Stimulated activated naive CD8-positive, alpha-beta T cell treated with anti-CD3 and anti-CD28 coated beads, Interleukin-15, amount 100 ng/mL, for 72 hours (primary cell): ENCODE results near the gene C5orf63.
A peak's percentile ranks its signal among the peaks of the same experiment; 100 is the strongest.

Experiments used
- ATAC-seq: fragments of 150-1000 bp; cut with Tn5 transposase; 2 replicates; pipeline ENCODE4 v1.10.0; 2021; ENCODE audit warnings: mild to moderate bottlenecking, moderate library complexity
- DNase-seq, 2 donors: peaks; one replicate each; pipeline ENCODE4 v3.0.0; 2021 to 2022
- H3K27ac Mint-ChIP-seq, 2 donors: one replicate each; pipeline ENCODE4 v1.8.0; 2022; ENCODE audit warnings: mild to moderate bottlenecking in 2 of 2, mixed read lengths in 2 of 2, moderate library complexity in 2 of 2
- H3K27me3 Mint-ChIP-seq: one replicate; pipeline ENCODE4 v1.8.0; 2022; ENCODE audit warnings: mixed read lengths
- H3K4me1 Mint-ChIP-seq: one replicate; pipeline ENCODE4 v1.8.0; 2022; ENCODE audit warnings: mild to moderate bottlenecking, mixed read lengths
- H3K4me3 Mint-ChIP-seq, 2 donors: one replicate each; pipeline ENCODE4 v1.8.0; 2022; ENCODE audit warnings: mild to moderate bottlenecking in 2 of 2, mixed read lengths in 2 of 2, moderate library complexity in 1 of 2
- H3K9me3 Mint-ChIP-seq, 2 donors: one replicate each; pipeline ENCODE4 v1.8.0; 2022; ENCODE audit warnings: mixed read lengths in 2 of 2

C5orf63 gene

GRCh38 chr5:127085371-127085770 is 12.1 kb upstream of the C5orf63 start:
- no peaks in the 10 kb centered on the region for H3K27me3 Mint-ChIP-seq
- no peaks in the 10 kb centered on the region for H3K9me3 Mint-ChIP-seq
- no peak overlapping the region for H3K27ac Mint-ChIP-seq
- ATAC-seq (no peak), DNase-seq (no peak)
- peaks cover 5% of the 10 kb centered on the region for H3K4me1 Mint-ChIP-seq
- H3K4me3 Mint-ChIP-seq, result no peak overlapping the region

- no peak overlapping the region for H3K4me3 Mint-ChIP-seq
- H3K4me1 Mint-ChIP-seq, result peaks cover 5% of the 10 kb centered on the region
- H3K9me3 Mint-ChIP-seq, result no peaks in the 10 kb centered on the region
- no peaks in the 10 kb centered on the region for H3K27me3 Mint-ChIP-seq
- DNase-seq, result no peak
- H3K27ac Mint-ChIP-seq, result no peak overlapping the region
- no peak for ATAC-seq
Measured at GRCh38 chr5:127084656-127085055, 11.4 kb upstream of the C5orf63 start.

DNA sequence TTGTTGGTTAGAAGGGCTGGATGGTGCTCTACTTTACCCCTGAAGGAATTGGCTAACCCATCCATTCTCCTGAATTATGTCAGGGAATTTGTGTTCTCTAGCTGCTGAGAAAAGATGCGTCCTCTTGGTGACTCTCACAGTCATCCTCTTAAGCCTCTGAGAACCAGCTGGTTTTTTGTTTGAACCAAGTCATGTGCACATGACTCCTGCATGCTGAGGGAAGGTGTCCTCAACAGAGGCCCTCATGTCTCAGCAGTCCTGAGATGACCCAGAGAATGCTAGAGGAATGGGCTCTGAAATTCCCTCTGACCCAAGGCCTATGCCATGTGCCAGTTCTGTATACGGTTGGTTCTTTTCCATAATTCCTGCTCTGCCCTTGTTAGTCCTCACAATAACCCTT is 10.4 kb upstream of the C5orf63 start:
- ATAC-seq, result no peak
- Mint-ChIP-seq H3K9me3 (no peaks in the 10 kb centered on the region), H3K4me3 (no peak overlapping the region), H3K27ac (no peak overlapping the region), H3K4me1 (no peaks in the 10 kb centered on the region), H3K27me3 (no peaks in the 10 kb centered on the region)
- no peak for DNase-seq

GRCh38 chr5:127079994-127080491 is 6.7 kb upstream of the C5orf63 start:
- DNase-seq (no peak), ATAC-seq (no peak)
- no peaks in the 10 kb centered on the region for H3K9me3 Mint-ChIP-seq
- H3K27ac Mint-ChIP-seq, result no peak overlapping the region
- no peak overlapping the region for H3K4me3 Mint-ChIP-seq
- no peaks in the 10 kb centered on the region for H3K4me1 Mint-ChIP-seq
- no peaks in the 10 kb centered on the region for H3K27me3 Mint-ChIP-seq

GRCh38 chr5:127077366-127077765 is 4.1 kb upstream of the C5orf63 start:
- H3K9me3 Mint-ChIP-seq, result peaks cover 7 to 9% of the 10 kb centered on the region in 2 donors
- no peaks in the 10 kb centered on the region for H3K27me3 Mint-ChIP-seq
- ATAC-seq, result no peak
- H3K27ac Mint-ChIP-seq, result peak overlapping the region in 1 of 2 donors; percentile 8
- H3K4me1 Mint-ChIP-seq, result peaks cover 11% of the 10 kb centered on the region
- H3K4me3 Mint-ChIP-seq, result no peak overlapping the region
- DNase-seq, result no peak

DNA sequence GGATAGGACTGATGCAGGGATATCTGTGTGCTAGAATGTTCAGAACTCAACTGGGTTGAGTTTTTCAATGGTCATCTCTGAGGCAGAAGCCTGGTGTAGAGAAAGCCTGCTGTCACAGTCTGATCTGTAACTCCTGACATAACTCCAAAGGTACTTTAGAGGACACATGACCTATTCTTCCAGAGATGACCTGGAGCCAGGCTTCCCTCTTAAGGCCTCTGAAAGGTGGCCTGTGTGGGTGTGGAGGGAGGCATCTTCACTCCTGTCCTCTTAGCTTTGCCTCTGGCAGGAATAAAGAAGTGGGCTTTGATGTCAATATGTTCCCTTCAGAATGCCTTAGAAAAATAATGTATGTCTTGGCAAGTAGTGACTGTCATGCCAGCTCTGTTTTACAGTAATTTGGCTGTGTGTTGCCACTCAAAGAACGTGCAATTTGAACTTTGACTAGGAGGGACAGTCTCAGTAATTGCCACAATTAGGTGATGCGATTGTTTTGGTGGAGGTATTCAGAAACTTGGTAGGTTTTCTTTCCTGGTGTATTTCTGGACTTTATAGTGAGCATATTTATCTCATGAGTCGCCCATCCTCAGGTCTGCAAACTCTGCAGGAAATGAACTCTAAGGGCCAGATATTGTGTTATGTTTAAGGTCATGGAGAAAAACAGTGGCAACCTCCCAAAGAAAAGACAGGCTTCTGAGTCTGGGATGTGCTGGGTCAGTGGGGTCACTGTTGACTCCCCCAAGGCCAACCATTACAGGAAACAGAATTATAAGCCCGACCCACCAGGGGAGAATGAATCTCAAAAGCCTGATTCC is 3.2 kb upstream of the C5orf63 start:
- H3K27ac Mint-ChIP-seq, result no peak overlapping the region
- DNase-seq, result no peak
- H3K27me3 Mint-ChIP-seq, result no peaks in the 10 kb centered on the region
- no peak for ATAC-seq
- H3K9me3 Mint-ChIP-seq, result peaks cover 7 to 9% of the 10 kb centered on the region in 2 donors
- peaks cover 16% of the 10 kb centered on the region for H3K4me1 Mint-ChIP-seq
- H3K4me3 Mint-ChIP-seq, result no peak overlapping the region

DNA sequence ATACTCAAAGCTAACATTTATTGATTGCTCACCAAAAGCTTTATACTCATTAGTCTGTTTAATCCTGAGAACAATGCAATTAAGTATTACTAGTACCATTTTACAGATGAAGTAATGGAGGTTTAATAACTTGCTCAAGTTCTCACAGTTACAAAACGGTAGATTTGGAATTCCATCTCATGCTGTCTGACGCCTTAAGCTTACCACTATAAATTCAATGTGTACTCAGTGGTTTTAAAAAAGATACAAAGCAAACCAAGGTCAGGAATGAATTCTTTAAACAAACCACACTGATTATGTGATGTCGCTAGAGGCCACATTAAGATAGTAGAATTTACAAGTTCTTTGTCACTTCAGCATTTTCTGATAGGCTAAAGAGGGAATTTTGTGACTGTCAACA is 1.2 kb upstream of the C5orf63 start:
- ATAC-seq (no peak), DNase-seq (no peak)
- no peaks in the 10 kb centered on the region for H3K27me3 Mint-ChIP-seq
- no peak overlapping the region for H3K4me3 Mint-ChIP-seq
- peaks cover 16% of the 10 kb centered on the region for H3K4me1 Mint-ChIP-seq
- peaks cover 7 to 9% of the 10 kb centered on the region in 2 donors for H3K9me3 Mint-ChIP-seq
- no peak overlapping the region for H3K27ac Mint-ChIP-seq

- Mint-ChIP-seq H3K27ac (no peak overlapping the region), H3K4me3 (no peak overlapping the region), H3K27me3 (no peaks in the 10 kb centered on the region), H3K4me1 (peaks cover 16% of the 10 kb centered on the region), H3K9me3 (peaks cover 7 to 9% of the 10 kb centered on the region in 2 donors)
- DNase-seq, result no peak
- ATAC-seq, result no peak
Measured at GRCh38 chr5:127070243-127070642, 3.1 kb downstream of the C5orf63 start.

DNA sequence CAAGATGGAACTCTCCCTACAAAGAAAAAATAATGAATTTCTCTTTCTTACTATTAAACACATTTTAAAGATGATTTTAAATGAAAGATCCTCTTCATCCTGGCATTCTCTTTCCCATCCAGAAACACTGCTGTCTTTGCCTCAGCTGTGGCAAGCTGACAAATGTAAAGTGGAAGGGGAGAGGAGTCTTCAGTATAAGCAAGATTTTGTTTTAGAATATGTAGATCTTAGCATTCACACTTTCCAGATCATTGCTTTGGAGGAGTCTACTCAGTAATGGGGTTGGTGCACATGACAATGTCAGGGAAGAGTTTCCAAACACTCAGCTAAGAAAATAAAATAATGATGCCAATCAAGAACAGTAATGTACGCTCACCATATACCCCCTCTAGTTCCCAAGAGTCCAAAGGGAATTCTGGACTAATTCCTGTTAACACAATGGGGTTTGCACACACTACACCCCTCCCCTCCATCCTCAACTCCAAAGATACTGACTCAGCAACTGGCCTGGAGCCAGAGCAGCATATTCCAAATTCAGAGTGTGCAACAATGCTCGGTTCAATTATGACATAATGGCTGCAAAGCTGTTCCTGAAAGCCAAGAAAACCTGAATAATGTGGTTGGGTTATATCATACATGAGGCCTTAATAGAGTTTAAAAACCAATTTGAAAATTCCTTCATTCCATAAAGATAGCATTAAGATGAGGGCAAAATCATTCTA is 4.6 kb downstream of the C5orf63 start:
- H3K4me1 Mint-ChIP-seq, result peaks cover 10% of the 10 kb centered on the region
- H3K9me3 Mint-ChIP-seq, result peaks cover 1 to 3% of the 10 kb centered on the region in 2 donors
- no peak overlapping the region for H3K4me3 Mint-ChIP-seq
- no peak for ATAC-seq
- H3K27ac Mint-ChIP-seq, result no peak overlapping the region
- DNase-seq, result no peak
- H3K27me3 Mint-ChIP-seq, result no peaks in the 10 kb centered on the region

DNA sequence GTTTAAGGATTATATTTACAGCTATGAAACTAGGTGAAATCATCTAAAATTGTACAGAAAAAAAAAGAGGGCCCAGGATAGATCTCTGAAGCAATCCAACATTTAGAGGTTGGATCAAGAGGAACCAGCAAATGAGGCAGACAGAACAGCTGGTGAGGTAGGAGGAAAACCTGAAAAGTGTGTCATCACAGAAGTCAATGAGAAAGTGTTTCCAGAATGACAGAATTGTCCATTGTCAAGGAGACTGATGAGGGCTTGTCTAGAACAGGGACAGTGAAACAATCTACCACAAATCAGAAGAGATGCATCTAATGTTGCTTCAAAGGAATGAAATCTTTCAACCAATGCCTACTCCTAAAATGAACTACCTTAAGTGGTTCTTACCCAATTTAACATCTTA is 6.6 kb downstream of the C5orf63 start:
- no peak overlapping the region for H3K27ac Mint-ChIP-seq
- no peaks in the 10 kb centered on the region for H3K27me3 Mint-ChIP-seq
- no peaks in the 10 kb centered on the region for H3K9me3 Mint-ChIP-seq
- no peak overlapping the region for H3K4me3 Mint-ChIP-seq
- no peaks in the 10 kb centered on the region for H3K4me1 Mint-ChIP-seq
- no peak for DNase-seq
- no peak for ATAC-seq

- no peaks in the 10 kb centered on the region for H3K27me3 Mint-ChIP-seq
- H3K4me3 Mint-ChIP-seq, result no peak overlapping the region
- ATAC-seq (no peak), DNase-seq (no peak)
- peaks cover 11% of the 10 kb centered on the region for H3K4me1 Mint-ChIP-seq
- H3K27ac Mint-ChIP-seq, result no peak overlapping the region
- no peaks in the 10 kb centered on the region for H3K9me3 Mint-ChIP-seq
Measured at GRCh38 chr5:127064253-127064840, 9.0 kb downstream of the C5orf63 start.

- H3K4me1 Mint-ChIP-seq, result peaks cover 11% of the 10 kb centered on the region
- no peak for ATAC-seq
- no peaks in the 10 kb centered on the region for H3K27me3 Mint-ChIP-seq
- no peak for DNase-seq
- H3K4me3 Mint-ChIP-seq, result no peak overlapping the region
- H3K27ac Mint-ChIP-seq, result no peak overlapping the region
- H3K9me3 Mint-ChIP-seq, result no peaks in the 10 kb centered on the region
Measured at GRCh38 chr5:127063257-127063913, 9.9 kb downstream of the C5orf63 start.

DNA sequence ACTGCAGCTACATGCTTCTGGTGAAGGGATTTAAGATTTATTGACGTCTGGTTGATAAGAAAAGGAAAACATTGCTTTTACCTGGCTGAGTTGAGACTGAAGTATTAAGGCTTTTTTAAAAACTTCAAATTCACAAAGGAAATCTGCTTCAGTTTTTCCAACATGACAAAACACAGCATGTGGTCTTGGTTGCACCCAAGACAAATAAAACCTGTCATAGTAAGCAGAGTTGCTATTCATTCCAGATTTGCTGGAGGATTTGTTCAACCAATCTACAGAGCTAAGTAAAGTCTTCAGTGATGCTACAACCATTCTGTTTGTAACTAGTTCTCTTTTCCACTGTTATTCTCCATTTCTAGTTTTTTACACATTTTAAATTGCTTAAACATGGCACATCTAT is 11.3 kb downstream of the C5orf63 start:
- ATAC-seq (no peak), DNase-seq (no peak)
- Mint-ChIP-seq H3K9me3 (no peaks in the 10 kb centered on the region), H3K4me1 (peaks cover 11% of the 10 kb centered on the region), H3K4me3 (no peak overlapping the region), H3K27me3 (no peaks in the 10 kb centered on the region), H3K27ac (no peak overlapping the region)

DNA sequence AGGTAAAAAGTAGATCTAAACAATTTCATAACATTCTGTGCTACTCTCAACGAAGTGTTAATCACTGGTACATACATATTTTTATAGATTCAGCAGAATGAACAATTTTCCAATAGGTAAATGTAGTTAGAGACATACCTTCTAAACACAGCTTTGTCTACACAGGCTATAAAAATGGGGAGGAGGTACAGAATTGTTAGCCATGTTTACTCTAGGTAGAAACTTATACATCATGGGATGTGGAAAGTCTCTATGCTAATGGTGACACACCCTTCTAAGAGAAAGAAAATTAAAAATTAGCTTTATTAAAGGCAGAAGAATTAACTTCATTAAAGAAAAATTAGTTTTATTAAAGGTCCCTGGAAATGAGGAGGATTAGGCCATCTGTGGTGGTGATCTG is 11.8 kb downstream of the C5orf63 start:
- ATAC-seq (no peak), DNase-seq (no peak)
- peaks cover 11% of the 10 kb centered on the region for H3K4me1 Mint-ChIP-seq
- no peaks in the 10 kb centered on the region for H3K27me3 Mint-ChIP-seq
- H3K27ac Mint-ChIP-seq, result no peak overlapping the region
- peaks cover 0 to under 1% of the 10 kb centered on the region in 2 donors for H3K9me3 Mint-ChIP-seq
- H3K4me3 Mint-ChIP-seq, result no peak overlapping the region

DNA sequence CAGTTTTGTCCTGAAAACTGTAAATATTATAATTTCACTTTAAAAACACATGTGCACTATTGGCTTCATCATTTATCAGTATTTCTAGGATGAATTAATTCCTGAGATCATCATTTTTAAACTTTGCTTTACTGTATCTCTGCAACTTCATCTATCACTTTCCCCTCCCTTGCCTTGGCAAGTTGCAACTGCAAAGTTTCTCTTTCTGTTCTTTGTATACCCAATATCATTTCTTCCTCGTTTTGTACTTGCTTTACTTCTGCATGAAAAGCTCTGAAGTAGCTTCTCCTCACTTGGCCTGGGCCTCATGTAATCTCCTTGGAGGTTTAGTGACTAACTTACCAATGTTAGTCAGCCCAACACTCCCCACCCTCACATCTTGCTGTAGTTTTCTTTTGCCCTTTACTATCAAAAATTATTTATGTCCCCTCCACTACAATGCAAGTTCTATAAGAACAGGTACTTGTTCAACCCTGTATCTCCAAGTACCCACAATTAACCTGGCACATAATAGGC is 12.8 kb downstream of the C5orf63 start:
- H3K27me3 Mint-ChIP-seq, result no peaks in the 10 kb centered on the region
- peaks cover 5 to 7% of the 10 kb centered on the region in 2 donors for H3K9me3 Mint-ChIP-seq
- ATAC-seq, result no peak
- no peak overlapping the region for H3K27ac Mint-ChIP-seq
- no peak overlapping the region for H3K4me3 Mint-ChIP-seq
- H3K4me1 Mint-ChIP-seq, result peaks cover 11% of the 10 kb centered on the region
- DNase-seq, result no peak
